NCI-H2196 treated with DMSO at 0.1 percent for 48 hours (cell line): ENCODE results near the gene TUBGCP5.
A peak's percentile ranks its signal among the peaks of the same experiment; 100 is the strongest.
"Not testable (repeated sequence)": the region's sequence is repeated elsewhere in the genome, so short reads cannot be mapped to it uniquely, and the experiment has no call there.

Experiments used
- DNase-seq: peaks from one replicate; lab custom pipeline; 2025; ENCODE audit not compliant: unreplicated experiment; lab: John Stamatoyannopoulos, UW

TUBGCP5 gene

GRCh38 chr15:23043535-23043934 lies 4.2 kb upstream of the TUBGCP5 start:
- not testable (repeated sequence) for DNase-seq

GRCh38 chr15:23041736-23042135 lies 2.4 kb upstream of the TUBGCP5 start:
- DNase-seq: not testable (repeated sequence)

GRCh38 chr15:23039917-23040281 lies 530 bp upstream of the TUBGCP5 start:
- no peak for DNase-seq

GRCh38 chr15:23038726-23039142 lies 635 bp downstream of the TUBGCP5 start:
- DNase-seq: no peak

GRCh38 chr15:23035964-23036566 lies 3.3 kb downstream of the TUBGCP5 start:
- DNase-seq: no peak

- DNase-seq: no peak
Measured at GRCh38 chr15:23033979-23034378, 5.4 kb downstream of the TUBGCP5 start.

- DNase-seq: no peak
Measured at GRCh38 chr15:23026218-23026617, 13.2 kb downstream of the TUBGCP5 start.

- no peak for DNase-seq
Measured at GRCh38 chr15:23022156-23022555, 17.2 kb downstream of the TUBGCP5 start.

GRCh38 chr15:23014394-23015000 lies 24.9 kb downstream of the TUBGCP5 start:
- DNase-seq: no peak

GRCh38 chr15:23013681-23014080 lies 25.7 kb downstream of the TUBGCP5 start:
- no peak for DNase-seq

GRCh38 chr15:23012616-23013015 lies 26.8 kb downstream of the TUBGCP5 start:
- not testable (repeated sequence) for DNase-seq

- DNase-seq: no peak
Measured at GRCh38 chr15:23003736-23004135, 35.6 kb downstream of the TUBGCP5 start.

- DNase-seq: no peak
Measured at GRCh38 chr15:23002920-23003319, 36.4 kb downstream of the TUBGCP5 start.

GRCh38 chr15:22995795-22996194 lies 43.6 kb downstream of the TUBGCP5 start:
- no peak for DNase-seq

GRCh38 chr15:22992024-22992326 lies 47.4 kb downstream of the TUBGCP5 start:
- DNase-seq: no peak

- DNase-seq: no peak
Measured at GRCh38 chr15:22989576-22990477, 49.5 kb downstream of the TUBGCP5 start.

- no peak for DNase-seq
Measured at GRCh38 chr15:22988811-22989210, 50.6 kb downstream of the TUBGCP5 start.

- DNase-seq: not testable (repeated sequence)
Measured at GRCh38 chr15:22981931-22982330, 57.4 kb downstream of the TUBGCP5 start.

GRCh38 chr15:22981051-22981840 lies 58.1 kb downstream of the TUBGCP5 start:
- DNase-seq: no peak

GRCh38 chr15:22980189-22981050 lies 58.9 kb downstream of the TUBGCP5 start, which contains the start of gene CYFIP1:
Gene CYFIP1, minus strand, starts transcription at chr15:22980368. Its CDS starts 33,083 bp downstream, at chr15:22947285.
- DNase-seq: peak; percentile 21
